K562 (cell line): ENCODE measurements around the gene OR8B4. TPM values are rescaled to one million over a fixed set of nuclear protein-coding genes. Genes with fewer than 3 reads are reported as not detected.

ENCODE experiments used
- ATAC-seq: fragments of 200-7000 bp; cut with Tn5 transposase; 3 replicates; pipeline ENCODE4 v1.9.1; 2020; ENCODE audit warnings: moderate library complexity
- BruUV-seq: library from RNA; stranded (reverse); fragments of 400-500 nt; replicated peaks from 2 replicates; lab custom pipeline; 2021; lab: Mats Ljungman, UMichigan
- CTCF ChIA-PET: fragments of 300-600 bp; formaldehyde crosslinking; extraction: SDS; loops from one replicate; lab custom pipeline; 2021; ENCODE audit warnings: low intra/inter-chr PET ratio; lab: Yijun Ruan, JAX
- POLR2A ChIA-PET: fragments of 300-600, 350-650 bp; sonication (Branson Sonifier 250); formaldehyde crosslinking; extraction: SDS; loops from one replicate; lab custom pipeline; 2021; ENCODE audit warnings: antibody characterized with exemption, inconsistent platforms; lab: Yijun Ruan, JAX
- DNase-seq, 4 experiments: peaks; one replicate each; pipeline versions ENCODE4 v3.0.0 to v3.0.0-alpha.2; 2011 to 2018; ENCODE audit warnings: low spot score in 3 of 4, mixed read lengths in 3 of 4; ENCODE audit errors: extremely low read depth in 1 of 4
- FAIRE-seq: peaks from 2 replicates; lab custom pipeline; 2011; peaks lifted over from hg19 to GRCh38; lab: Jason Lieb, UNC
- H2AFZ ChIP-seq: 2 replicates; pipeline ENCODE4 v1.6.0; 2011; ENCODE audit warnings: low read depth, low read length, control low read depth, inconsistent platforms
- H3K27ac ChIP-seq: fragments of 200-600 bp; 3 replicates; pipeline ENCODE4 v1.8.0; 2011; ENCODE audit warnings: low read depth, mild to moderate bottlenecking, control low read depth, inconsistent platforms, low read length, moderate library complexity, mixed read lengths; ENCODE audit errors: extremely low read depth
- H3K27me3 ChIP-seq, 2 experiments: fragments of 300-600 bp in 1 of 2; 2 replicates in 1 of 2; 3 replicates in 1 of 2; pipeline versions ENCODE4 v1.6.0 to v1.8.0; 2011; ENCODE audit warnings: inconsistent platforms in 2 of 2, low read length in 2 of 2, mild to moderate bottlenecking in 1 of 2, mixed read lengths in 1 of 2, moderate library complexity in 1 of 2; ENCODE audit not compliant: control insufficient read depth in 2 of 2, insufficient read depth in 2 of 2
- H3K36me3 ChIP-seq: fragments of 300-600 bp; 3 replicates; pipeline ENCODE4 v1.8.0; 2011; ENCODE audit warnings: mild to moderate bottlenecking, low read length, inconsistent platforms; ENCODE audit not compliant: control insufficient read depth, insufficient read depth
- H3K4me1 ChIP-seq, 2 experiments: fragments of 200-600 bp in 1 of 2; replicated peaks in 1 of 2; 2 replicates in 1 of 2; 3 replicates in 1 of 2; pipeline versions ENCODE4 v1.5.1 to v1.8.0; 2011; ENCODE audit warnings: inconsistent platforms in 2 of 2, low read length in 2 of 2, mild to moderate bottlenecking in 1 of 2, mixed read lengths in 1 of 2, moderate library complexity in 1 of 2; ENCODE audit not compliant: control insufficient read depth in 2 of 2, insufficient read depth in 2 of 2
- H3K4me2 ChIP-seq: 2 replicates; pipeline ENCODE4 v1.6.1; 2011; ENCODE audit warnings: low read length, control low read depth, inconsistent platforms, mixed read lengths; ENCODE audit not compliant: insufficient read depth
- H3K4me3 ChIP-seq: fragments of 200-600 bp; sonication (generic), shearing (Covaris generic); 2 replicates; pipeline ENCODE4 v1.5.1; 2016; ENCODE audit warnings: control low read depth, inconsistent platforms
- H3K79me2 ChIP-seq: fragments of 200-600 bp; 3 replicates; pipeline ENCODE4 v1.8.0; 2011; ENCODE audit warnings: low read length, inconsistent platforms; ENCODE audit not compliant: control insufficient read depth, insufficient read depth
- H3K9ac ChIP-seq, 2 experiments: 2 replicates each; pipeline versions ENCODE4 v1.6.0 to v1.6.1; 2011; ENCODE audit warnings: low read depth in 2 of 2, low read length in 2 of 2, control low read depth in 1 of 2, inconsistent platforms in 1 of 2, mild to moderate bottlenecking in 1 of 2, mixed read lengths in 1 of 2; ENCODE audit not compliant: insufficient read depth in 1 of 2
- H3K9me1 ChIP-seq: one replicate; pipeline ENCODE4 v1.6.0; 2011; ENCODE audit warnings: inconsistent platforms, mild to moderate bottlenecking, low read length, moderate library complexity; ENCODE audit not compliant: control insufficient read depth, insufficient read depth
- H3K9me3 ChIP-seq: replicated peaks from 2 replicates; pipeline ENCODE4 v1.5.1; 2011; ENCODE audit warnings: low read depth, low read length, inconsistent platforms; ENCODE audit not compliant: control insufficient read depth, insufficient read depth
- H4K20me1 ChIP-seq: replicated peaks from 2 replicates; pipeline ENCODE4 v1.6.1; 2011; ENCODE audit warnings: low read length, inconsistent platforms, mixed read lengths; ENCODE audit not compliant: control insufficient read depth, insufficient read depth
- BRD9 ChIP-seq: fragments of 450-650 bp; IDR thresholded peaks from 2 replicates; pipeline ENCODE4 v1.6.1; 2018; ENCODE audit warnings: low read depth; ENCODE audit not compliant: partially characterized antibody
- ETS2 ChIP-seq: IDR thresholded peaks from 2 replicates; pipeline ENCODE4 v1.6.1; 2016; ENCODE audit warnings: borderline replicate concordance, missing genetic modification characterization, mild to moderate bottlenecking, moderate library complexity, missing compliant biosample characterization; ENCODE audit not compliant: poor library complexity, severe bottlenecking
- HDAC8 ChIP-seq: fragments of 450-650 bp; IDR thresholded peaks from 2 replicates; pipeline ENCODE4 v1.6.1; 2016; ENCODE audit warnings: mild to moderate bottlenecking, missing genetic modification characterization, moderate library complexity, missing compliant biosample characterization
- LARP7 ChIP-seq: fragments of 450-650 bp; IDR thresholded peaks from 2 replicates; pipeline ENCODE4 v1.6.1; 2016
- MCM5 ChIP-seq: fragments of 450-650 bp; IDR thresholded peaks from 2 replicates; pipeline ENCODE4 v1.6.1; 2016; ENCODE audit warnings: low read depth
- NFATC3 ChIP-seq: fragments of 450-650 bp; IDR thresholded peaks from 2 replicates; pipeline ENCODE4 v1.6.1; 2017; ENCODE audit warnings: mild to moderate bottlenecking
- PHF20 ChIP-seq: fragments of 450-650 bp; IDR thresholded peaks from 2 replicates; pipeline ENCODE4 v1.6.1; 2018; ENCODE audit not compliant: partially characterized antibody
- POLR2A ChIP-seq: fragments of 450-650 bp; conservative IDR thresholded peaks from 2 replicates; pipeline ENCODE4 v1.6.1; 2016
- PTBP1 ChIP-seq: fragments of 200-400 bp; formaldehyde crosslinking; IDR thresholded peaks from 2 replicates; pipeline ENCODE4 v1.6.1; 2017; ENCODE audit warnings: low read depth, low read length
- TARDBP ChIP-seq: fragments of 450-650 bp; IDR thresholded peaks from 2 replicates; pipeline ENCODE4 v1.6.1; 2016
- ZC3H4 ChIP-seq: sonication (generic); formaldehyde crosslinking; IDR thresholded peaks from 2 replicates; pipeline ENCODE4 v1.9.0; 2021; ENCODE audit warnings: missing genetic modification reagents, borderline replicate concordance
- ZNF584 ChIP-seq: fragments of 200-800 bp; sonication (Bioruptor generic); IDR thresholded peaks from 2 replicates; pipeline ENCODE4 v1.6.1; 2016; ENCODE audit warnings: low read depth, mild to moderate bottlenecking, missing genetic modification characterization, missing compliant biosample characterization
- ZNF77 ChIP-seq: fragments of 250-450 bp; sonication (Bioruptor Pico); IDR thresholded peaks from 2 replicates; pipeline ENCODE4 v1.5.0; 2020
- ZNF830 ChIP-seq: fragments of 250-450 bp; sonication (Bioruptor Pico); IDR thresholded peaks from 2 replicates; pipeline ENCODE4 v1.5.0; 2021; ENCODE audit warnings: mild to moderate bottlenecking
- WGBS: fragments of 100-300 bp; shearing (Covaris generic); methylation state at CpG from one replicate; pipeline ENCODE4 v1.1.6; 2016; ENCODE audit warnings: low coverage, mixed read lengths; ENCODE audit not compliant: insufficient coverage; ENCODE audit errors: missing lambda C conversion rate; 5-methylcytosine and 5-hydroxymethylcytosine counted together
- in situ Hi-C: fragments of 300-500 bp; cut with MboI; formaldehyde crosslinking; loops from 4 replicates; pipeline ENCODE4 v1.15.0; 2018; ENCODE audit warnings: inconsistent platforms, mixed read lengths
- intact Hi-C: fragments of 100-400 bp; cut with micrococcal nuclease; formaldehyde crosslinking; loops from 2 replicates; pipeline ENCODE4 v1.14.2; 2022
- polyA plus RNA-seq, 8 experiments: library from polyadenylated mRNA; depleted of rRNA in 4 of 8; stranded (reverse) in 5 of 8; unstranded in 3 of 8; fragments of >200 nt; fragmentation: Nextera tagmentation in 2 of 8; fragmentation: Illumina TruSeq in 1 of 8; extraction: Ambion mirVana in 2 of 8; extraction: Trizol in 1 of 8; gene quantifications; 2 replicates each; pipeline versions ENCODE4 v1.2.1 to v1.2.3, GENCODE V29; 2011 to 2014; ENCODE audit warnings: inconsistent platforms in 1 of 8, missing spikeins in 1 of 8
- total RNA-seq, 7 experiments: library from RNA; depleted of rRNA in 6 of 7; stranded (reverse); fragments of >200 nt in 6 of 7; fragmentation: Illumina TruSeq in 2 of 7; extraction: Trizol in 2 of 7; gene quantifications; 2 replicates each; pipeline versions ENCODE4 v1.2.1 to v1.2.3, GENCODE V29; 2011 to 2021; ENCODE audit warnings: low replicate concordance in 1 of 7
- TF ChIP-seq, protein P1 (sequence below): fragments of 450-650 bp; conservative IDR thresholded peaks from 2 replicates; pipeline ENCODE4 v1.6.1; 2016; ENCODE audit warnings: missing genetic modification characterization, low read depth, mild to moderate bottlenecking, control low read depth, missing compliant biosample characterization
- TF ChIP-seq, protein P2 (sequence below): fragments of 450-650 bp; IDR thresholded peaks from 2 replicates; pipeline ENCODE4 v1.6.1; 2016; ENCODE audit warnings: antibody characterized with exemption
- TF ChIP-seq, protein P3 (sequence below): fragments of 200-800 bp; sonication (Bioruptor generic); IDR thresholded peaks from 2 replicates; pipeline ENCODE4 v1.6.1; 2017; ENCODE audit warnings: missing genetic modification characterization, missing compliant biosample characterization
- TF ChIP-seq, protein P4 (sequence below): fragments of 250-450 bp; sonication (Bioruptor Pico); IDR thresholded peaks from 2 replicates; pipeline ENCODE4 v1.8.0; 2021; ENCODE audit warnings: moderate library complexity, mild to moderate bottlenecking, inconsistent platforms

Gene OR8B4
- total and polyA plus RNA-seq, 9 of the 15 experiments (the other 6 are each of a cell fraction or from before 2014, with no cell fraction given): not detected

DNA sequence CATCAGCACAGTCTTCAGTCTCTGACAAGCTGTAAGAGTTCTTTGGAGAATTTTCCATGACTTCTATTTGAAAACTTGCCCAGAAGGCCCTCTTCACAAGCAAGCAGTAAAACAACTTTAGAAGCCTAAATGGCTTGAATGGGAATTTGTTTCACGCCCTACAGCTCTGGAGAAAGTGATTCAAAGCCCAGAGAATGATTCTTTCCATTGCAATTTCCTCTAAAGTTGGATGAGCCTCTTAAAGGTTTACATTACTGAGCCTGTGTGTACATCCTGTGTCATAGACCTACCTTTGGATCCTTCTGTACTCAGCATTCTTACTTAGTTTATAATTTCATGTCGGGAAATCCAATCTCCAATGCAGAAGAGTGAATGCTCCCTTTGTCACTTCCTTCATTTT is 19.1 kb downstream of the OR8B4 start:
- no peak for FAIRE-seq
- in situ Hi-C loops: loop anchor here (10.0 to 25.0 kb wide), 2 partner anchors 331 to 432 kb away; no protein-coding TSS in a partner anchor
- Histone ChIP-seq H3K36me3 (no peaks in the 10 kb centered on the region), H3K9ac (no peak overlapping the region), H4K20me1 (no peaks in the 10 kb centered on the region), H3K79me2 (no peaks in the 10 kb centered on the region), H2AFZ (no peak overlapping the region), H3K4me2 (no peak overlapping the region), H3K27me3 (no peaks in the 10 kb centered on the region), H3K4me3 (no peak overlapping the region), H3K27ac (no peak overlapping the region), H3K4me1 (no peaks in the 10 kb centered on the region), H3K9me1 (no peaks in the 10 kb centered on the region), H3K9me3 (no peaks in the 10 kb centered on the region)
- ChIA-PET CTCF (interaction anchor here (0.6 kb wide), 1 partner anchor 301 kb away, joined by 3 read pairs; no protein-coding TSS in a partner anchor), POLR2A (no interaction called here)
- WGBS: 33% methylated on average over 2 of the region's 2 CpGs
- no peak for DNase-seq
- ATAC-seq: no peak
- no TSS peak for BruUV-seq
- TF ChIP-seq, protein P1, sequence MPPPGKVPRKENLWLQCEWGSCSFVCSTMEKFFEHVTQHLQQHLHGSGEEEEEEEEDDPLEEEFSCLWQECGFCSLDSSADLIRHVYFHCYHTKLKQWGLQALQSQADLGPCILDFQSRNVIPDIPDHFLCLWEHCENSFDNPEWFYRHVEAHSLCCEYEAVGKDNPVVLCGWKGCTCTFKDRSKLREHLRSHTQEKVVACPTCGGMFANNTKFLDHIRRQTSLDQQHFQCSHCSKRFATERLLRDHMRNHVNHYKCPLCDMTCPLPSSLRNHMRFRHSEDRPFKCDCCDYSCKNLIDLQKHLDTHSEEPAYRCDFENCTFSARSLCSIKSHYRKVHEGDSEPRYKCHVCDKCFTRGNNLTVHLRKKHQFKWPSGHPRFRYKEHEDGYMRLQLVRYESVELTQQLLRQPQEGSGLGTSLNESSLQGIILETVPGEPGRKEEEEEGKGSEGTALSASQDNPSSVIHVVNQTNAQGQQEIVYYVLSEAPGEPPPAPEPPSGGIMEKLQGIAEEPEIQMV (tag): no peak
- TF ChIP-seq NFATC3 (no peak), PTBP1 (no peak), ETS2 (tag) (no peak), HDAC8 (tag) (no peak), ZNF77 (CRISPR knock-in tag) (no peak), ZC3H4 (CRISPR knock-in tag) (no peak), ZNF584 (CRISPR knock-in tag) (no peak), BRD9 (no peak), LARP7 (no peak), POLR2A (no peak), PHF20 (no peak), TARDBP (no peak), ZNF830 (CRISPR knock-in tag) (no peak), MCM5 (no peak)
- TF ChIP-seq, protein P2, sequence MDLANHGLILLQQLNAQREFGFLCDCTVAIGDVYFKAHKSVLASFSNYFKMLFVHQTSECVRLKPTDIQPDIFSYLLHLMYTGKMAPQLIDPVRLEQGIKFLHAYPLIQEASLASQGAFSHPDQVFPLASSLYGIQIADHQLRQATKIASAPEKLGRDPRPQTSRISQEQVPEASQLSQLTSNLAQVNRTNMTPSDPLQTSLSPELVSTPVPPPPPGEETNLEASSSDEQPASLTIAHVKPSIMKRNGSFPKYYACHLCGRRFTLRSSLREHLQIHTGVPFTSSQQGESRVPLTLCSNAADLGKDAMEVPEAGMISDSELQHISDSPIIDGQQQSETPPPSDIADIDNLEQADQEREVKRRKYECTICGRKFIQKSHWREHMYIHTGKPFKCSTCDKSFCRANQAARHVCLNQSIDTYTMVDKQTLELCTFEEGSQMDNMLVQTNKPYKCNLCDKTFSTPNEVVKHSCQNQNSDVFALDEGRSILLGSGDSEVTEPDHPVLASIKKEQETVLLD: no peak
- TF ChIP-seq, protein P3, sequence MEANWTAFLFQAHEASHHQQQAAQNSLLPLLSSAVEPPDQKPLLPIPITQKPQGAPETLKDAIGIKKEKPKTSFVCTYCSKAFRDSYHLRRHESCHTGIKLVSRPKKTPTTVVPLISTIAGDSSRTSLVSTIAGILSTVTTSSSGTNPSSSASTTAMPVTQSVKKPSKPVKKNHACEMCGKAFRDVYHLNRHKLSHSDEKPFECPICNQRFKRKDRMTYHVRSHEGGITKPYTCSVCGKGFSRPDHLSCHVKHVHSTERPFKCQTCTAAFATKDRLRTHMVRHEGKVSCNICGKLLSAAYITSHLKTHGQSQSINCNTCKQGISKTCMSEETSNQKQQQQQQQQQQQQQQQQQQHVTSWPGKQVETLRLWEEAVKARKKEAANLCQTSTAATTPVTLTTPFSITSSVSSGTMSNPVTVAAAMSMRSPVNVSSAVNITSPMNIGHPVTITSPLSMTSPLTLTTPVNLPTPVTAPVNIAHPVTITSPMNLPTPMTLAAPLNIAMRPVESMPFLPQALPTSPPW (CRISPR knock-in tag): no peak
- TF ChIP-seq, protein P4, sequence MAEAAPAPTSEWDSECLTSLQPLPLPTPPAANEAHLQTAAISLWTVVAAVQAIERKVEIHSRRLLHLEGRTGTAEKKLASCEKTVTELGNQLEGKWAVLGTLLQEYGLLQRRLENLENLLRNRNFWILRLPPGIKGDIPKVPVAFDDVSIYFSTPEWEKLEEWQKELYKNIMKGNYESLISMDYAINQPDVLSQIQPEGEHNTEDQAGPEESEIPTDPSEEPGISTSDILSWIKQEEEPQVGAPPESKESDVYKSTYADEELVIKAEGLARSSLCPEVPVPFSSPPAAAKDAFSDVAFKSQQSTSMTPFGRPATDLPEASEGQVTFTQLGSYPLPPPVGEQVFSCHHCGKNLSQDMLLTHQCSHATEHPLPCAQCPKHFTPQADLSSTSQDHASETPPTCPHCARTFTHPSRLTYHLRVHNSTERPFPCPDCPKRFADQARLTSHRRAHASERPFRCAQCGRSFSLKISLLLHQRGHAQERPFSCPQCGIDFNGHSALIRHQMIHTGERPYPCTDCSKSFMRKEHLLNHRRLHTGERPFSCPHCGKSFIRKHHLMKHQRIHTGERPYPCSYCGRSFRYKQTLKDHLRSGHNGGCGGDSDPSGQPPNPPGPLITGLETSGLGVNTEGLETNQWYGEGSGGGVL (CRISPR knock-in tag): no peak
- intact Hi-C loops: no loop called here
